Measurements from ENCODE around the gene L2HGDH. TPM values are rescaled to one million over a fixed set of nuclear protein-coding genes. Genes with fewer than 3 reads are reported as not detected.

The L2HGDH gene
- total and polyA plus RNA-seq, 10 of the 15 experiments (the other 5 are each of a cell fraction or from before 2014, with no cell fraction given): 2.6 to 18.3 (median 13.5) TPM

GRCh38 chr14:50331596-50331995 is 19.6 kb upstream of the L2HGDH start:
- no peak overlapping the region for H2AFZ ChIP-seq (ENCODE audit: control insufficient read depth, low read depth, low read length)
- H3K4me3 ChIP-seq: no peak overlapping the region
- intact Hi-C loops (cut with micrococcal nuclease; ENCODE audit: unreplicated experiment) (no loop called here), in situ Hi-C loops (cut with MboI) (no loop called here)
- H3K27ac ChIP-seq (ENCODE audit: control insufficient read depth, insufficient read depth): no peak overlapping the region; the same call in 1 of the 2 replicates
- no peak overlapping the region for H3K4me2 ChIP-seq (ENCODE audit: control insufficient read depth, insufficient read depth)
- ATAC-seq (no peak), FAIRE-seq (no peak), DNase-seq (ENCODE audit: low read depth, low spot score) (no peak)
- no peaks in the 10 kb centered on the region for H3K79me2 ChIP-seq (ENCODE audit: control insufficient read depth, insufficient read depth, low read length)
- H3K27me3 ChIP-seq (replicated peaks in 1 of 2; ENCODE audit: control insufficient read depth in 2 of 2, insufficient read depth in 2 of 2, low read length in 1 of 2): no peaks in the 10 kb centered on the region
- ChIA-PET POLR2A (interaction anchor here (1.4 kb wide), 1 partner anchor 21 kb away, joined by 3 read pairs; no protein-coding TSS in a partner anchor), CTCF (interaction anchor here (0.6 to 4.7 kb wide), 3 partner anchors 11 to 444 kb away, joined by 3 to 30 read pairs (median 3); no protein-coding TSS in a partner anchor), SMC1A (ENCODE audit: uncharacterized antibody, unreplicated experiment) (interaction anchor here (0.6 to 1.1 kb wide), 4 partner anchors 10 to 762 kb away, joined by 3 to 6 read pairs (median 3); no protein-coding TSS in a partner anchor), RAD21 (ENCODE audit: unreplicated experiment) (interaction anchor here (0.9 kb wide), 1 partner anchor 10 kb away, joined by 4 read pairs; no protein-coding TSS in a partner anchor)
- peaks cover 2 to 13% of the 10 kb centered on the region in 2 experiments; a peak in 2 of 4 replicates for H3K36me3 ChIP-seq (ENCODE audit: control insufficient read depth in 2 of 2, insufficient read depth in 2 of 2, low read length in 1 of 2)
- no peaks in the 10 kb centered on the region for H3K9me3 ChIP-seq (replicated peaks; ENCODE audit: control insufficient read depth, insufficient read depth, low read length)
- H4K20me1 ChIP-seq (ENCODE audit: control insufficient read depth, insufficient read depth): no peaks in the 10 kb centered on the region
- H3K4me1 ChIP-seq (ENCODE audit: control insufficient read depth, insufficient read depth, low read length): peaks cover 5% of the 10 kb centered on the region
- no peak overlapping the region for H3K9ac ChIP-seq (ENCODE audit: control insufficient read depth, insufficient read depth, low read length)
- no TSS peak for BruUV-seq (replicated peaks)
- TF ChIP-seq IRF4 (IDR thresholded peaks at IDR 0.05; ENCODE audit: low read depth, low read length) (no peak), BHLHE40 (IDR thresholded peaks at IDR 0.05; ENCODE audit: borderline replicate concordance in 1 of 2, low read depth in 2 of 2, low read length in 1 of 2) (no peak), SIX5 (IDR thresholded peaks at IDR 0.05; ENCODE audit: low read depth, low read length, severe bottlenecking) (no peak)
- TF ChIP-seq, protein P1, sequence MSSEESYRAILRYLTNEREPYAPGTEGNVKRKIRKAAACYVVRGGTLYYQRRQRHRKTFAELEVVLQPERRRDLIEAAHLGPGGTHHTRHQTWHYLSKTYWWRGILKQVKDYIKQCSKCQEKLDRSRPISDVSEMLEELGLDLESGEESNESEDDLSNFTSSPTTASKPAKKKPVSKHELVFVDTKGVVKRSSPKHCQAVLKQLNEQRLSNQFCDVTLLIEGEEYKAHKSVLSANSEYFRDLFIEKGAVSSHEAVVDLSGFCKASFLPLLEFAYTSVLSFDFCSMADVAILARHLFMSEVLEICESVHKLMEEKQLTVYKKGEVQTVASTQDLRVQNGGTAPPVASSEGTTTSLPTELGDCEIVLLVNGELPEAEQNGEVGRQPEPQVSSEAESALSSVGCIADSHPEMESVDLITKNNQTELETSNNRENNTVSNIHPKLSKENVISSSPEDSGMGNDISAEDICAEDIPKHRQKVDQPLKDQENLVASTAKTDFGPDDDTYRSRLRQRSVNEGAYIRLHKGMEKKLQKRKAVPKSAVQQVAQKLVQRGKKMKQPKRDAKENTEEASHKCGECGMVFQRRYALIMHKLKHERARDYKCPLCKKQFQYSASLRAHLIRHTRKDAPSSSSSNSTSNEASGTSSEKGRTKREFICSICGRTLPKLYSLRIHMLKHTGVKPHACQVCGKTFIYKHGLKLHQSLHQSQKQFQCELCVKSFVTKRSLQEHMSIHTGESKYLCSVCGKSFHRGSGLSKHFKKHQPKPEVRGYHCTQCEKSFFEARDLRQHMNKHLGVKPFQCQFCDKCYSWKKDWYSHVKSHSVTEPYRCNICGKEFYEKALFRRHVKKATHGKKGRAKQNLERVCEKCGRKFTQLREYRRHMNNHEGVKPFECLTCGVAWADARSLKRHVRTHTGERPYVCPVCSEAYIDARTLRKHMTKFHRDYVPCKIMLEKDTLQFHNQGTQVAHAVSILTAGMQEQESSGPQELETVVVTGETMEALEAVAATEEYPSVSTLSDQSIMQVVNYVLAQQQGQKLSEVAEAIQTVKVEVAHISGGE (CRISPR knock-in tag; IDR thresholded peaks at IDR 0.05): no peak
